ENCODE data around the gene PLIN3. TPM values are rescaled to one million over a fixed set of nuclear protein-coding genes. Genes with fewer than 3 reads are reported as not detected.
"Not testable (repeated sequence)": the region's sequence is repeated elsewhere in the genome, so short reads cannot be mapped to it uniquely, and the experiment has no call there.

PLIN3 gene
- total RNA-seq, 1 experiment from 2014 or later = 42.2 TPM

GRCh38 chr19:4823577-4823976 is 43.9 kb downstream of the PLIN3 start:
- DNase-seq (ENCODE audit: low read depth, low spot score) = no peak
- in situ Hi-C loops (cut with HindIII; ENCODE audit: low pct_unique_long_range_greater_than_20kb, low sequenced_read_pairs) = no loop called here

- in situ Hi-C loops (cut with HindIII; ENCODE audit: low pct_unique_long_range_greater_than_20kb, low sequenced_read_pairs); DNase-seq (ENCODE audit: low read depth, low spot score): not testable (repeated sequence)
These were observed 45.1 kb downstream of the PLIN3 start for GRCh38 chr19:4822354-4822753.

- DNase-seq (ENCODE audit: low read depth, low spot score) = no peak
- in situ Hi-C loops (cut with HindIII; ENCODE audit: low pct_unique_long_range_greater_than_20kb, low sequenced_read_pairs) = no loop called here
These were observed 46.2 kb downstream of the PLIN3 start for GRCh38 chr19:4821265-4821664.

DNA sequence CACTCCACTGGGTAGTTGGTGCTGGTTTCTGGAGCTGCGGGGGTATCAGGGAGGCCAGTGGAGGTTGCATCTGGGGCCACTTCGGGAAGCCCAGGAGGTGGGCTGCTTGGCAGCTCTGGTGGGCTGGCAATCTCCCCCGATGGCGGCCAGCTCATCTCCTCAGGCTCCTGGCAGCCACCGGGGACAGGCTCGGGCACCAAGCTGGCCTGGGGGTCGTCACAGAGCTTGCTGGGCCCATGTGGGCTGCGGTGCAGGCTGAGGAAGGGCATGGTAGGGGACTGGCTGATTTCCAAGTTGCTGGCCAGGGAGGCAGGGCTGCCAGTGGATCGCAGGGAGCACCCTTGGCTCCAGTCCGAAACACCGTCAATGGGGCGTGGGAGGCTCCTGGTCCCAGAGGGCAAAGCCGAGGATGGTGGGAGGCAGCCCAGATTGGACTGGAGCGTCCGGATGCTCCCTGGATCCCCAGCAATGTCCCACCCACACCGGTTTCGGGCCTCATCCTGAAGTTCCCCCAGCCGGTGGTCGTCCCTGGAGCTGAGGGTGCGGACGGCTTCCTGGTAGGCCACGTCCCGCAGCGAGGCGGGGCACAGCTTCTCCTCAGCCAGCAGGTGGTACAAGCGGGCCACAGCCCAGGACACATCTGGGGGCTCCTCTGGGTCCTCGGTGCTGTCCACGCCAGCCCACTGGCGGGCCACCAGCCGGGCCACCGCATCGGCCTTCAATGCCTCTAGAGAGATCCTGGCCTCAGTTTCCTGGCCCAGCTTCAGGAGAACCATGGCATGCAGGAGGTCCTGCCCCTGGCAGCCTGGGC is 49.8 kb downstream of the PLIN3 start:
- in situ Hi-C loops (cut with HindIII; ENCODE audit: low pct_unique_long_range_greater_than_20kb, low sequenced_read_pairs) = no loop called here
- DNase-seq (ENCODE audit: low read depth, low spot score) = no peak

GRCh38 chr19:4816950-4817278 is 50.6 kb downstream of the PLIN3 start:
- no peak for DNase-seq (ENCODE audit: low read depth, low spot score)
- in situ Hi-C loops (cut with HindIII; ENCODE audit: low pct_unique_long_range_greater_than_20kb, low sequenced_read_pairs) = no loop called here

GRCh38 chr19:4816202-4816949 is 51.1 kb downstream of the PLIN3 start:
- in situ Hi-C loops (cut with HindIII; ENCODE audit: low pct_unique_long_range_greater_than_20kb, low sequenced_read_pairs) = no loop called here
- DNase-seq (ENCODE audit: low read depth, low spot score) = no peak

- in situ Hi-C loops (cut with HindIII; ENCODE audit: low pct_unique_long_range_greater_than_20kb, low sequenced_read_pairs) = no loop called here
- peak; percentile 93 for DNase-seq (ENCODE audit: low read depth, low spot score)
These were observed 51.9 kb downstream of the PLIN3 start for GRCh38 chr19:4815426-4816201.

DNA sequence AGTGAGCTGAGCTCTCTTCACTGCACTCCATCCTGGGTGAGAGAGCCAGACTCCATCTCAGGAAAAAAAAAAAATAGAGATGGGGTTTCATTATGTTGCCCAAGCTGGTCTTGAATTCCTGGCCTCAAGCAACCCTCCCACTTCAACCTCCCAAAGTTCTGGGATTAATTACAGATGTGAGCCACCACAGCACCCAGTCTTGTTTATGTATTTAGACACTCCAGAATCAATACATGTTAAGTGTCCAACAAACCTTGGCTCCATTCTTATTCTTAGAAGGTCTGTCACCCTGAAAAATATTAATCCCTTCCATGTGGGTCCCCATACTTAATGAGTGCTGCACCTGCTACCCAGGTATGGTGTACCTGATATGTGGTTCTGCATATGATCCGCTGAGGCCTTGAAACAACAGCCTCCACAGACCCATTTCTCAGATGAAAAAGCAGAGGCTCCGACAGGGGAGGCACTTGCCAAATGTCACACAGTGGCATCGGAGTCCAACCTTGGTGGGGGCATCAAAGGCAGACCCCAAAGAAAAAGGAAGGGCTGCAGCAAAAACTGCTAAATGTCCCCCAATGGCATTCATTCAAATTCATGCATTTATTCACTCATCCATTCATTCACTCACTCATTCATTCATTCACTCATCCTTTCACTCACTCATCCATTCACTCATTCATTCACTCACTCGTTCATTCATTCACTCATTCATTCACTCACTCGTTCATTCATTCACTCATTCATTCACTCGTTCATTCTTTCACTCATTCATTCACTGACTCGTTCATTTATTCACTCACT is 52.6 kb downstream of the PLIN3 start:
- DNase-seq (ENCODE audit: low read depth, low spot score) = no peak
- in situ Hi-C loops (cut with HindIII; ENCODE audit: low pct_unique_long_range_greater_than_20kb, low sequenced_read_pairs) = no loop called here

GRCh38 chr19:4811328-4812131 is 55.9 kb downstream of the PLIN3 start:
- in situ Hi-C loops (cut with HindIII; ENCODE audit: low pct_unique_long_range_greater_than_20kb, low sequenced_read_pairs) = no loop called here
- peak; percentile 72 for DNase-seq (ENCODE audit: low read depth, low spot score)

GRCh38 chr19:4807188-4807587 is 60.3 kb downstream of the PLIN3 start:
- no peak for DNase-seq (ENCODE audit: low read depth, low spot score)
- in situ Hi-C loops (cut with HindIII; ENCODE audit: low pct_unique_long_range_greater_than_20kb, low sequenced_read_pairs) = no loop called here

DNA sequence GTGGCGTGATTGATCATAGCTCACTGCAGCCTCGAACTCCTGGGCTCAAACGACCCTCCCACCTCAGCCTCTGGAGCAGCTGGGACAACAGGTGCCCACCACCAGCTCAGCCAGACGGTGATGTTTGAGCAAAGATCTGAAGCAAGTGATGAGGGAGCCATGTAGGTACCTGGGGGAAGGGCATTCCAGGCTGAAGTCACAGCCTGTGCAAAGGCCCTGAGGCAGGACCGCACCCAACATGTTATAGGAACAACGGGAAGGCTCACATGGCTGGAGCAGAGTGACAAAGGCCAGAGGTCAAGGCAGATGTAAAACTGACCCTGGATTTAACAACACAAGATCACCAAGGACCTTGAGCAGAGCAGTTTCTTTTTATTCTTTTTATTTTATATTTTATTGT is 61.1 kb downstream of the PLIN3 start:
- in situ Hi-C loops (cut with HindIII; ENCODE audit: low pct_unique_long_range_greater_than_20kb, low sequenced_read_pairs) = no loop called here
- no peak for DNase-seq (ENCODE audit: low read depth, low spot score)

DNA sequence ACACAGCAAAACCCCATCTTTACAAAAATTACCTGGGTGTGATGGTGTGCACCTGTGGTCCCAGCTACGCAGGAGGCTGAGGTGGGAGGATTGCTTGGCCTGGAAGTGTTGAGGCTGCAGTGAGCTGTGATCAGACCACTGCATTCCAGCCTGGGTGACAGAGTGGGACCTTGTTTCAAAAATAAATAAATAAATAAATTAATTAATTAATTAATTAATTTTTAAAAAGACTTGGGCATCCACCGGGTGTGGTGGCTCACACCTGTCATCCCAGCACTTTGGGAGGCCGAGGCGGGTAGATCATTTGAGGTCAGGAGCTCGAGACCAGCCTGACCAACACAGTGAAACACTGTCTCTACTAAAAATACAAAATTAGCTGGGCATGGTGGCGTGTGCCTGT is 62.3 kb downstream of the PLIN3 start:
- in situ Hi-C loops (cut with HindIII; ENCODE audit: low pct_unique_long_range_greater_than_20kb, low sequenced_read_pairs); DNase-seq (ENCODE audit: low read depth, low spot score): not testable (repeated sequence)

GRCh38 chr19:4803736-4804695 is 63.5 kb downstream of the PLIN3 start:
- peak; percentile 62 for DNase-seq (ENCODE audit: low read depth, low spot score)
- in situ Hi-C loops (cut with HindIII; ENCODE audit: low pct_unique_long_range_greater_than_20kb, low sequenced_read_pairs) = no loop called here

- DNase-seq (ENCODE audit: low read depth, low spot score) = no peak
- in situ Hi-C loops (cut with HindIII; ENCODE audit: low pct_unique_long_range_greater_than_20kb, low sequenced_read_pairs) = no loop called here
These were observed 64.8 kb downstream of the PLIN3 start for GRCh38 chr19:4802711-4803110.

GRCh38 chr19:4801085-4801619 is 66.3 kb downstream of the PLIN3 start:
- in situ Hi-C loops (cut with HindIII; ENCODE audit: low pct_unique_long_range_greater_than_20kb, low sequenced_read_pairs) = no loop called here
- DNase-seq (ENCODE audit: low read depth, low spot score) = no peak

All from SK-MEL-5 (cell line).